NCI-H2227 (cell line): ENCODE results near the gene SLC22A15.

Experiments used
- DNase-seq: peaks from one replicate; lab custom pipeline; 2025; ENCODE audit not compliant: unreplicated experiment; lab: John Stamatoyannopoulos, UW

Gene SLC22A15

GRCh38 chr1:116099379-116099778, 123.1 kb downstream of the SLC22A15 start:
- DNase-seq = peak; percentile 25

- DNase-seq = no peak
Measured at GRCh38 chr1:116099919-116100318, 123.6 kb downstream of the SLC22A15 start.

- DNase-seq = peak; percentile 23
Measured at GRCh38 chr1:116104667-116105066, 128.4 kb downstream of the SLC22A15 start.

- DNase-seq = no peak
Measured at GRCh38 chr1:116105996-116106395, 129.7 kb downstream of the SLC22A15 start.

GRCh38 chr1:116106646-116107045, 130.3 kb downstream of the SLC22A15 start:
- no peak for DNase-seq

GRCh38 chr1:116107371-116107770, 131.1 kb downstream of the SLC22A15 start:
- DNase-seq = no peak

- DNase-seq = peak; percentile 36
Measured at GRCh38 chr1:116110567-116111523, 134.5 kb downstream of the SLC22A15 start, which contains the start of gene MAB21L3. Gene MAB21L3, plus strand, starts transcription at chr1:116111399. Its CDS starts 1,217 bp downstream, at chr1:116112616.

- no peak for DNase-seq
Measured at GRCh38 chr1:116111524-116112021, 135.3 kb downstream of the SLC22A15 start.

GRCh38 chr1:116112388-116113140, 136.3 kb downstream of the SLC22A15 start:
- DNase-seq = no peak

- no peak for DNase-seq
Measured at GRCh38 chr1:116113615-116114014, 137.3 kb downstream of the SLC22A15 start.

GRCh38 chr1:116115476-116116439, 139.4 kb downstream of the SLC22A15 start:
- DNase-seq = no peak

GRCh38 chr1:116118471-116118870, 142.2 kb downstream of the SLC22A15 start:
- DNase-seq = no peak
